ENCODE results near the gene GCC2. TPM values are rescaled to one million over a fixed set of nuclear protein-coding genes. Genes with fewer than 3 reads are reported as not detected.
"Not testable (repeated sequence)": the region's sequence is repeated elsewhere in the genome, so short reads cannot be mapped to it uniquely, and the experiment has no call there.

Gene GCC2
- total RNA-seq = 8.1 TPM

GRCh38 chr2:108448678-108449409 lies at the start of gene GCC2:
Gene GCC2 (plus strand): TSS chr2:108449206. CDS start chr2:108449275, 69 bp downstream.
- peak; percentile 93 to 95 (median 95) for DNase-seq (ENCODE audit: low read depth in 2 of 3, low spot score in 2 of 3)

GRCh38 chr2:108399479-108399878 lies 49.5 kb upstream of the GCC2 start:
- DNase-seq (ENCODE audit: low read depth in 2 of 3, low spot score in 2 of 3) = peak in 1 of 3 donors; percentile 12

- no peak for DNase-seq (ENCODE audit: low read depth in 2 of 3, low spot score in 2 of 3)
Observed at GRCh38 chr2:108401800-108402199, 47.2 kb upstream of the GCC2 start.

GRCh38 chr2:108403494-108403893 lies 45.5 kb upstream of the GCC2 start:
- DNase-seq (ENCODE audit: low read depth in 2 of 3, low spot score in 2 of 3) = no peak

GRCh38 chr2:108404784-108405397 lies 44.1 kb upstream of the GCC2 start:
- DNase-seq (ENCODE audit: low read depth in 2 of 3, low spot score in 2 of 3) = no peak

- no peak for DNase-seq (ENCODE audit: low read depth in 2 of 3, low spot score in 2 of 3)
Observed at GRCh38 chr2:108407864-108408729, 40.9 kb upstream of the GCC2 start.

GRCh38 chr2:108409768-108410167 lies 39.2 kb upstream of the GCC2 start:
- DNase-seq (ENCODE audit: low read depth in 2 of 3, low spot score in 2 of 3) = no peak

- no peak for DNase-seq (ENCODE audit: low read depth in 2 of 3, low spot score in 2 of 3)
Observed at GRCh38 chr2:108412995-108413710, 35.9 kb upstream of the GCC2 start.

- no peak for DNase-seq (ENCODE audit: low read depth in 2 of 3, low spot score in 2 of 3)
Observed at GRCh38 chr2:108413711-108414095, 35.3 kb upstream of the GCC2 start.

GRCh38 chr2:108414256-108414876 lies 34.6 kb upstream of the GCC2 start:
- no peak for DNase-seq (ENCODE audit: low read depth in 2 of 3, low spot score in 2 of 3)

- no peak for DNase-seq (ENCODE audit: low read depth in 2 of 3, low spot score in 2 of 3)
Observed at GRCh38 chr2:108414945-108415344, 34.1 kb upstream of the GCC2 start.

GRCh38 chr2:108417254-108417653 lies 31.8 kb upstream of the GCC2 start:
- peak in 1 of 3 donors; percentile 11 for DNase-seq (ENCODE audit: low read depth in 2 of 3, low spot score in 2 of 3)

- no peak for DNase-seq (ENCODE audit: low read depth in 2 of 3, low spot score in 2 of 3)
Observed at GRCh38 chr2:108418416-108418815, 30.6 kb upstream of the GCC2 start.

- no peak for DNase-seq (ENCODE audit: low read depth in 2 of 3, low spot score in 2 of 3)
Observed at GRCh38 chr2:108423067-108423466, 25.9 kb upstream of the GCC2 start.

- no peak for DNase-seq (ENCODE audit: low read depth in 2 of 3, low spot score in 2 of 3)
Observed at GRCh38 chr2:108423502-108424251, 25.3 kb upstream of the GCC2 start.

- DNase-seq (ENCODE audit: low read depth in 2 of 3, low spot score in 2 of 3) = no peak
Observed at GRCh38 chr2:108428286-108429009, 20.6 kb upstream of the GCC2 start.

- DNase-seq (ENCODE audit: low read depth in 2 of 3, low spot score in 2 of 3) = not testable (repeated sequence)
Observed at GRCh38 chr2:108435578-108435977, 13.4 kb upstream of the GCC2 start.

GRCh38 chr2:108436976-108437375 lies 12.0 kb upstream of the GCC2 start:
- DNase-seq (ENCODE audit: low read depth in 2 of 3, low spot score in 2 of 3) = peak in 1 of 3 donors; percentile 30

GRCh38 chr2:108441712-108442111 lies 7.3 kb upstream of the GCC2 start:
- no peak for DNase-seq (ENCODE audit: low read depth in 2 of 3, low spot score in 2 of 3)
